Dermis microvascular lymphatic vessel endothelial cell (primary cell): ENCODE results near the gene ARHGAP36. TPM values are rescaled to one million over a fixed set of nuclear protein-coding genes. Genes with fewer than 3 reads are reported as not detected.

ENCODE experiments used
- DNase-seq, 2 donors: peaks; one replicate each; pipeline versions ENCODE4 v3.0.0 to v3.0.0-alpha.2; 2010; ENCODE audit warnings: low read depth in 2 of 2
- total RNA-seq: library from RNA; depleted of rRNA; stranded (reverse); fragments of >200 nt; gene quantifications from 2 replicates; pipeline ENCODE4 v1.2.1, GENCODE V29; 2014

ARHGAP36 gene
- total RNA-seq, 1 donor from 2014 or later = not detected

DNA sequence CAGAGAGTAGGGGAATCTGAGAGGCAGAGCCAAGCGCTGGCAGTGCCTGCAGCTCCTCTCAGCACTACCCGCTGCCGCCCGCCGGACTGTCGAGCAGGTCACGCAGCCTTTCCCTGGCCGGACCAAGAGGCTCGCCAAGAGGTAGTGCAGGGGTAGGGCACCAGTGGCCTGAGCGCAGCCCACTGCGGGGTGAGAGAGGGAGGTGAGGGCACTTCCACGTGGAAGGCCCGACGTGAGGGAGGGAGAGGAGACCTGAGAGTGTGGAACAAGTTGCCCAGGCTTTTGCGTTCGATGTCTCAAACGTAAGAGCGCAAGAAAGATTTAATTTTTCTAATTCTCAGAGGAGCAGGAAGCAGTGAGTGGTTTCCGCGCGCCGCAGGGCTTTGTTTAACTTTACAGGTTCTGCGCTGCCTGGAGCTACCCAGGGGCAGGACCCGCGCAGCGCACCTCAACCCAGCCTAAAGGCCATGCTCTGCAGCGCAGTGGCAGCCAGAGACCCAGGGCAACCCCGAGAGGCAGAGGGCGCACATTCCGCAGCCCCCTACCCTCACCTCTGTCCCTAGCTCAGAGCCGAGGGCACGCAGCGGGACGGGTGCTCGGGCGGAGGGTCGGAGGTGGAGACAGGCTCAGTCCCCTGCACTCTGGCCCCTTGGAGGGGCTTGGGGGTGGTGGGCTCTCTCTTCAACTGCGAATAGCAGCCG is 14.9 kb downstream of the ARHGAP36 start:
- DNase-seq = no peak

DNA sequence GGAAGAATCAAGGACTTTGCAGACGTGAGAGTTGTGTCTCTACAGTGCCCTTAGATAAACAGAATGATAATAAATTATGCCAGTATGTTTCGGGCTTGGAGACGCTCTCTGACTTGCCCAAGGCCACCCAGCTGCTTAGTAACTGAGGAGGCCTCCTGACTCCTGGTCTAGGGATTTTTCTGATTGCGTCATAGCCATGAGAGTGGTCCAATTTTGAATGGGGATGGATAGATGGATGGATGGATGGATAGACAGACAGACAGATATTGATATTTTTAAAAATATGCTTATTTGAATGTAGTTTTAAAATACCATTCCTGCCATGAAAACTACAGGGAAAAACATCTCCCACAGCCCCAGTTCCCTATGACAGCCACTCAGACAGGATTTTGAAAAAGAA is 15.5 kb downstream of the ARHGAP36 start:
- DNase-seq = no peak

DNA sequence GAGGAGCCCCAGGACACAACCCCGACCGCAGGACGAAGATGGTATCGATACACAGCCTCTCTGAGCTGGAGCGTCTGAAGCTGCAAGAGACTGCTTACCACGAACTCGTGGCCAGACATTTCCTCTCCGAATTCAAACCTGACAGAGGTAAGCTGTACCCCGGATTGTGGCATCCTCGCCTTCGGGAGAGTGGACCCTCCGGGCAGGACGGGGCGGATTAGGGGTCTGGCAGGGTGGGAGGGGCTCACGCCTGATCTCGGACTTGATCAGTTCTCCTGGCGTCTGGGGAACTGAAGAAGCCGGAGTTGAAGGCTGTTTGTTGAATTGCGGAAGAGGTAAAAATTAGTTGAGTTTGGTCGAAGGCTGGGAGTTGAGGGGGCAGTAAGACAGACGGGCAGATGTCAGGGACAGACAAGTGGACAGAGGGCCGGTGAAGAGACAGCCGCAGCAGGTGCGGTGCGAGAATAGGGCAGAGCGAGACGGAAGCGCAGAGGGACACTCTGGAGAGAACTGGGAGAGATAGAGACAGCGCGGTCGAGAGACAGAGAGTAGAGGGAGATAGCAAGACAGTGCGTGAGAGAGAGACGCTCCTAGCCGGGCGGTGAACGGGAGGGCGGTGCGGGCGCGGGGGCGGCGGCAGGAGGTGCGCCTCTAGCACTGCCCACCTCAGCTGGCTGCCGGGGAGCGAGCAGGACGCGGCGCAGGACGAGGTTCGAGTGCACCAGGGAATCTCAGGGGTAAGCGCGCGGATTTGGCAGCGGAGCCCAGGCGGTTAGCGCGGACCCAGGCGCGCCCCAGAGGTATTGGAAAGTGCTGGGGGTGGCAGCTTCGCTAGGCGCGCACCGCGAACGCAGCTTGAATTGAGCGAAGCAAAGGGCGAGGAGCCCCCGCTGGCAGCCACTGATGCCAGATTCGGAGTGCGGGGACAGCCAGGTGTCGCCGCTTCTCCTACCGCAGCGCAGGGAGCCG is 23.9 kb downstream of the ARHGAP36 start:
- DNase-seq = no peak

DNA sequence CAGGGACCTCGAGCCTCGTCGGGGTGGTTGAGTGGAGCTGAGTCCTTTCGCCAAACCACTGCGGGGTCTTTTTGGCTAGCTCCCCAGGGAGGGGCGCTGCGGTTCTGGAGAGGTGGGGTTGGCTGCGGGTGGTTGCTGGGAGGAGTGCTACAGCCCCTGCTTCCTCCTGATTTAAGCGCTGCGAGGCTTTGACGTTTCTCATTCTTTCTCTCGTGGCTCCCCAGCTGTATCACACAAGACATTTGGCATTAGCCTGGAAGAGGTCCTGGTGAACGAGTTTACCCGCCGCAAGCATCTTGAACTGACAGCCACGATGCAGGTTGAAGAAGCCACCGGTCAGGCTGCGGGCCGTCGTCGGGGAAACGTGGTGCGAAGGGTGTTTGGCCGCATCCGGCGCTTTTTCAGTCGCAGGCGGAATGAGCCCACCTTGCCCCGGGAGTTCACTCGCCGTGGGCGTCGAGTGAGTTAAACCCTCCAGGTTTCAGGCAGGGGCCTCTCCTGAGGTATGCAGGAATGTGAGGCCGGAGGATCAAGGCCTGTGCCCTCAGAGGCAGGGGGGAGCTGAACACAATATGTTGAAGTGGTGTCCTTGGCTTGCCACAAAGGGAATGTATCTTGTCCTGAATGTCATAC is 25.5 kb downstream of the ARHGAP36 start:
- no peak for DNase-seq

DNA sequence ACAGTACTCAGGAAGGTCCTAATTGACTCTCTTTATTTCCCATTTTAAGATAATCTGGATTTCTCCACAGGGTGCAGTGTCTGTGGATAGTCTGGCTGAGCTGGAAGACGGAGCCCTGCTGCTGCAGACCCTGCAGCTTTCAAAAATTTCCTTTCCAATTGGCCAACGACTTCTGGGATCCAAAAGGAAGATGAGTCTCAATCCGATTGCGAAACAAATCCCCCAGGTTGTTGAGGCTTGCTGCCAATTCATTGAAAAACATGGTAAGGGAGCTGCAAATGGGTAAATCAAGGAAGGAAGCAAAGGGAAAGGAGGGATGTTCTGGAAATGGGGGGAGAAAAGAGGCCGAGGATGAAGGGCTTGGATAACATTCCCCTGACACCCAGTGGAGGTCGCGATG is 26.0 kb downstream of the ARHGAP36 start:
- DNase-seq = no peak

DNA sequence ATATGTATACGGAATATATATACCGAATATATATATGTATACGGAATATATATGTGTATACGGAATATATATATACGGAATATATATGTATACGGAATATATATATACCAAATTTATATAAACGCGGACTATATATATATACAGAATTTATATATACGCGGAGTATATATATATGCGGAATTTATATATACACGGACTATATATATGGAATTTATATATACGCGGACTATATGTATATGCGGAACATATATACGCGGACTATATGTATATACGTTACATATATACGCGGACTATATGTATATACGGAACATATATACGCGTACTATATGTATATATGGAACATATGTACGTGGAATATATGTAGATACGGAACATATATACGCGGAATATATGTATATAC is 78.6 kb downstream of the ARHGAP36 start:
- no peak for DNase-seq

DNA sequence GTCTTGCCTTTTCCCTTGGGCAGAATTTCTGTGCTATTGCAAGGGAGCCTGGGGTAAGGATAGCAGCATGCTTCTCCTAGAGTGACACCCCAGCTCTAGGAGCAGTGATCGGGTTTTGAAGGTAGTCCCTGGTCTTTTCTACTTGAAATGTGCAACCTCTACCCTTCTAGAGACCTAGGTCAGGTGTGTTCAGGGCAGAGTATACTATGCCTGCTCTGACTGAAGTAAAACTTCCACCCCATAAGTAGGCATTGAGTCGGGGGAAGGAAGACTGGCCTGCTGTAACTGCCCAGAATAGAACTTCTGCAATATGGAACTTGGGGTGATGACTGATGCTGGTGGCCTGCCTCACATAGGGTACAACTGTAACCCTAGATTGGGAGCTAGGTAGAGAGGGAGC is 80.9 kb downstream of the ARHGAP36 start:
- DNase-seq = no peak

Other genes starting within 250 kb of the ARHGAP36 start
- gene ENOX2, start 155.1 kb upstream of the ARHGAP36 start, total RNA-seq = 10.7 and 12.3 TPM in 2 replicates
- gene IGSF1, start 231.0 kb downstream of the ARHGAP36 start, total RNA-seq = 0.13 and 0.25 TPM in 2 replicates